Erythroblast (primary cell): ENCODE measurements around the gene CFDP1.

Experiments
- GATA1 ChIP-seq: IDR thresholded peaks from 2 replicates; pipeline ENCODE4 v1.6.1; 2011; ENCODE audit warnings: low read depth, mild to moderate bottlenecking, control low read depth, low read length, moderate library complexity
- POLR2A ChIP-seq: IDR thresholded peaks from 2 replicates; pipeline ENCODE4 v1.6.1; 2011; ENCODE audit warnings: mild to moderate bottlenecking, low read length

- TF ChIP-seq POLR2A (peak; percentile 76), GATA1 (no peak)
These were observed at the start of gene CFDP1 for GRCh38 chr16:75432828-75433731.
